SK-N-SH treated with all-trans-retinoic acid at 6 μM for 48 hours (cell line): Measurements from ENCODE around the gene PAX5.

Source experiments
- ATAC-seq: fragments of 200-7000 bp; cut with Tn5 transposase; 3 replicates; pipeline ENCODE4 v1.9.1; 2020; ENCODE audit warnings: mild to moderate bottlenecking, moderate library complexity
- ARNTL ChIP-seq: fragments of 450-650 bp; formaldehyde crosslinking; IDR thresholded peaks from 2 replicates; pipeline ENCODE4 v1.5.0; 2020; ENCODE audit warnings: low read depth, mild to moderate bottlenecking, moderate library complexity, borderline replicate concordance
- CSDC2 ChIP-seq: fragments of 250-450 bp; sonication (Bioruptor Pico); IDR thresholded peaks from 2 replicates; pipeline ENCODE4 v1.5.0; 2020; ENCODE audit warnings: mild to moderate bottlenecking, moderate library complexity
- ESRRG ChIP-seq: fragments of 250-450 bp; sonication (Bioruptor Pico); IDR thresholded peaks from 2 replicates; pipeline ENCODE4 v1.6.1; 2021; ENCODE audit warnings: mild to moderate bottlenecking
- GLIS3 ChIP-seq: fragments of 250-450 bp; sonication (Bioruptor Pico); IDR thresholded peaks from 2 replicates; pipeline ENCODE4 v1.5.0; 2020; ENCODE audit warnings: mild to moderate bottlenecking, moderate library complexity
- ISL1 ChIP-seq: fragments of 250-450 bp; sonication (Bioruptor Pico); IDR thresholded peaks from 2 replicates; pipeline ENCODE4 v2.1.2; 2022; ENCODE audit warnings: mild to moderate bottlenecking, moderate library complexity
- OSR1 ChIP-seq: fragments of 250-450 bp; sonication (Bioruptor Pico); IDR thresholded peaks from 2 replicates; pipeline ENCODE4 v1.8.0; 2022; ENCODE audit warnings: moderate library complexity, mild to moderate bottlenecking, inconsistent platforms
- PPARA ChIP-seq: fragments of 250-450 bp; sonication (Bioruptor Pico); IDR thresholded peaks from 2 replicates; pipeline ENCODE4 v1.5.0; 2020; ENCODE audit warnings: mild to moderate bottlenecking, borderline replicate concordance
- RARB ChIP-seq: fragments of 250-450 bp; sonication (Bioruptor Pico); IDR thresholded peaks from 2 replicates; pipeline ENCODE4 v1.8.0; 2021; ENCODE audit warnings: mild to moderate bottlenecking, moderate library complexity
- SNAI2 ChIP-seq: fragments of 250-450 bp; sonication (Bioruptor Pico); IDR thresholded peaks from 2 replicates; pipeline ENCODE4 v1.5.0; 2020; ENCODE audit warnings: mild to moderate bottlenecking, moderate library complexity
- TCF4 ChIP-seq: fragments of 250-450 bp; sonication (Bioruptor Pico); IDR thresholded peaks from 2 replicates; pipeline ENCODE4 v1.8.0; 2021; ENCODE audit warnings: mild to moderate bottlenecking, moderate library complexity, borderline replicate concordance
- TOX ChIP-seq: fragments of 250-450 bp; sonication (Bioruptor Pico); IDR thresholded peaks from 2 replicates; pipeline ENCODE4 v1.8.0; 2021; ENCODE audit warnings: mild to moderate bottlenecking, moderate library complexity, borderline replicate concordance
- ZFP3 ChIP-seq: fragments of 250-450 bp; sonication (Bioruptor Pico); IDR thresholded peaks from 2 replicates; pipeline ENCODE4 v1.5.0; 2020; ENCODE audit warnings: mild to moderate bottlenecking, moderate library complexity
- ZFP30 ChIP-seq: fragments of 450-650 bp; formaldehyde crosslinking; IDR thresholded peaks from 2 replicates; pipeline ENCODE4 v1.5.0; 2022; ENCODE audit warnings: mild to moderate bottlenecking, moderate library complexity
- ZNF565 ChIP-seq: fragments of 450-650 bp; formaldehyde crosslinking; conservative IDR thresholded peaks from 2 replicates; pipeline ENCODE4 v1.5.0; 2020; ENCODE audit warnings: low read depth, mild to moderate bottlenecking, moderate library complexity
- ZNF70 ChIP-seq: fragments of 450-650 bp; formaldehyde crosslinking; IDR thresholded peaks from 2 replicates; pipeline ENCODE4 v1.5.0; 2020; ENCODE audit warnings: mild to moderate bottlenecking, moderate library complexity
- ZNF8 ChIP-seq: fragments of 450-650 bp; formaldehyde crosslinking; IDR thresholded peaks from 2 replicates; pipeline ENCODE4 v1.5.0; 2020; ENCODE audit warnings: mild to moderate bottlenecking, moderate library complexity
- TF ChIP-seq, protein P1 (sequence below): fragments of 250-450 bp; sonication (Bioruptor Pico); IDR thresholded peaks from 2 replicates; pipeline ENCODE4 v1.5.1; 2021; ENCODE audit warnings: mild to moderate bottlenecking, moderate library complexity
- TF ChIP-seq, protein P2 (sequence below): fragments of 250-450 bp; sonication (Bioruptor Pico); IDR thresholded peaks from 2 replicates; pipeline ENCODE4 v1.8.0; 2020; ENCODE audit warnings: mild to moderate bottlenecking, moderate library complexity, borderline replicate concordance
- TF ChIP-seq, protein P3 (sequence below): fragments of 250-450 bp; sonication (Bioruptor Pico); IDR thresholded peaks from 2 replicates; pipeline ENCODE4 v1.8.0; 2021; ENCODE audit warnings: low read depth, mild to moderate bottlenecking, moderate library complexity, borderline replicate concordance
- TF ChIP-seq, protein P4 (sequence below): fragments of 250-450 bp; sonication (Bioruptor Pico); IDR thresholded peaks from 2 replicates; pipeline ENCODE4 v1.5.0; 2020; ENCODE audit warnings: mild to moderate bottlenecking, moderate library complexity

Gene PAX5

DNA sequence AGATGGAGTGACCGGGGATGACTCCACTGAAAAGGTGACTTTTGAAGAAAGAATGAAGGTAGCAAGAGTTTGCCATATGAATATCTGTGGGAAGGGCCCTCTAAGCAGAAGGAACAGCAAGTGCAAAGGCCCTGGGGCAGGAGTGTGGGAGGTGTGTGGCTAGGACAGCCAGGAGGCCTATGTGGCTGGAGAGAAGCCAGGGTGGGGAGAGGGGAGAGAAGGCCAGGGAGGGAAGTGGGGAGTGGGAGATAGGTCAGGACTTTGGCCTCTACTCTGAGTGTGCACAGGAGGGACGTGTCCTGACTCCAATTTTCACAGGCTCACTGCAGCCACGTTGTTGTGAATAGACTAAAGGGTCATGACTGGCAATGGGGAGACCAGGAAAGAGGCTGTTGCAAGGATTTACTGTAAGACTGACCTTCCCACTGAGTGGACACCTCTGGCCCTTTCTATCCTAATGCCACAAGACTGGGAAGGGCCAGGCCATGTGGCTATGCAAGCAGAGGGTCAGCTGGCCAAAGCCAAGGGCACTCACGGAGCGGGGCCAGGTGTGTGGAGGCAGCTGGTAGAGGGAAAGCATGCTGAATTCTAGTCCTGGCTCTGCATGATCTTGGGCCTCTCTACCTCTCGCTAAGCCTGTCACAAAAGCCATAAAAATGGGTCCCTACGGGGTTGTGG is 172.4 kb downstream of the PAX5 start:
- TF ChIP-seq ZFP3 (CRISPR knock-in tag) = no peak
- no peak for TF ChIP-seq ZNF8 (CRISPR knock-in tag)
- no peak for TF ChIP-seq ZNF565 (CRISPR knock-in tag)
- TF ChIP-seq OSR1 = no peak
- TF ChIP-seq ESRRG (CRISPR knock-in tag) = no peak
- TF ChIP-seq, protein P1, sequence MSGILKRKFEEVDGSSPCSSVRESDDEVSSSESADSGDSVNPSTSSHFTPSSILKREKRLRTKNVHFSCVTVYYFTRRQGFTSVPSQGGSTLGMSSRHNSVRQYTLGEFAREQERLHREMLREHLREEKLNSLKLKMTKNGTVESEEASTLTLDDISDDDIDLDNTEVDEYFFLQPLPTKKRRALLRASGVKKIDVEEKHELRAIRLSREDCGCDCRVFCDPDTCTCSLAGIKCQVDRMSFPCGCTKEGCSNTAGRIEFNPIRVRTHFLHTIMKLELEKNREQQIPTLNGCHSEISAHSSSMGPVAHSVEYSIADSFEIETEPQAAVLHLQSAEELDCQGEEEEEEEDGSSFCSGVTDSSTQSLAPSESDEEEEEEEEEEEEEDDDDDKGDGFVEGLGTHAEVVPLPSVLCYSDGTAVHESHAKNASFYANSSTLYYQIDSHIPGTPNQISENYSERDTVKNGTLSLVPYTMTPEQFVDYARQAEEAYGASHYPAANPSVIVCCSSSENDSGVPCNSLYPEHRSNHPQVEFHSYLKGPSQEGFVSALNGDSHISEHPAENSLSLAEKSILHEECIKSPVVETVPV = no peak
- TF ChIP-seq ZNF70 (CRISPR knock-in tag) = no peak
- TF ChIP-seq, protein P2, sequence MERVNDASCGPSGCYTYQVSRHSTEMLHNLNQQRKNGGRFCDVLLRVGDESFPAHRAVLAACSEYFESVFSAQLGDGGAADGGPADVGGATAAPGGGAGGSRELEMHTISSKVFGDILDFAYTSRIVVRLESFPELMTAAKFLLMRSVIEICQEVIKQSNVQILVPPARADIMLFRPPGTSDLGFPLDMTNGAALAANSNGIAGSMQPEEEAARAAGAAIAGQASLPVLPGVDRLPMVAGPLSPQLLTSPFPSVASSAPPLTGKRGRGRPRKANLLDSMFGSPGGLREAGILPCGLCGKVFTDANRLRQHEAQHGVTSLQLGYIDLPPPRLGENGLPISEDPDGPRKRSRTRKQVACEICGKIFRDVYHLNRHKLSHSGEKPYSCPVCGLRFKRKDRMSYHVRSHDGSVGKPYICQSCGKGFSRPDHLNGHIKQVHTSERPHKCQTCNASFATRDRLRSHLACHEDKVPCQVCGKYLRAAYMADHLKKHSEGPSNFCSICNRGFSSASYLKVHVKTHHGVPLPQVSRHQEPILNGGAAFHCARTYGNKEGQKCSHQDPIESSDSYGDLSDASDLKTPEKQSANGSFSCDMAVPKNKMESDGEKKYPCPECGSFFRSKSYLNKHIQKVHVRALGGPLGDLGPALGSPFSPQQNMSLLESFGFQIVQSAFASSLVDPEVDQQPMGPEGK (CRISPR knock-in tag) = no peak
- no peak for ATAC-seq

DNA sequence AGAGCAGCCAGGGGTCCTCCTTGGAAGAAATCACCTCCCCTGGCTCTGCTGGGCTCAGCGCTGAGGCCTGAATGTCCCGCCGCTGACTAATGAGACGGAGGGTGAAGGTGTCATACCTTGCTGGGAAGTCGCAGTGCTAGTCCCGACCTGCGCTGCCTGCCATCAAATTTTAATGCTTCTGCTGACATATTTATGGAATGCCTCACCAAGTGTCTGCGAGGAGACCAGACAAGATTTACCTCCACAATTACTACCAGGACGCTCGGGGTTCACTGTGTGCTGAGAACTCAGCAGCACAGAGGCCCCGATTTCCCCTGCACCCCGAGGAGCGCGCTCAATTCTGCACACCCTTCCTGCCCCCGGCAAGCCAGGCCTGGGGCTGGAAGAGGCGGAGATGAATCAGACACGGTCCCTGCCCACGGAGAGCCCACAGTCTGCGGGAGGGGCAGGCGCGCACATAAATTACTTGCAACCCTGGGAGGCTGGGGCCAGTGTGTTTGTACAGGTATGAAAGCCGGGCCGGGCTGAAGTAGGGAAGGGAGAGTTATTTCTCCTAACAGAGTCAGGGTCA is 175.2 kb downstream of the PAX5 start:
- no peak for ATAC-seq
- no peak for TF ChIP-seq TOX
- TF ChIP-seq SNAI2 (CRISPR knock-in tag) = no peak
- TF ChIP-seq GLIS3 (CRISPR knock-in tag) = no peak
- no peak for TF ChIP-seq PPARA
- no peak for TF ChIP-seq ZNF8 (CRISPR knock-in tag)
- TF ChIP-seq ZNF565 (CRISPR knock-in tag) = no peak
- no peak for TF ChIP-seq ESRRG (CRISPR knock-in tag)
- no peak for TF ChIP-seq OSR1
- no peak for TF ChIP-seq ZFP30 (CRISPR knock-in tag)
- TF ChIP-seq TCF4 = no peak
- no peak for TF ChIP-seq ARNTL (CRISPR knock-in tag)

DNA sequence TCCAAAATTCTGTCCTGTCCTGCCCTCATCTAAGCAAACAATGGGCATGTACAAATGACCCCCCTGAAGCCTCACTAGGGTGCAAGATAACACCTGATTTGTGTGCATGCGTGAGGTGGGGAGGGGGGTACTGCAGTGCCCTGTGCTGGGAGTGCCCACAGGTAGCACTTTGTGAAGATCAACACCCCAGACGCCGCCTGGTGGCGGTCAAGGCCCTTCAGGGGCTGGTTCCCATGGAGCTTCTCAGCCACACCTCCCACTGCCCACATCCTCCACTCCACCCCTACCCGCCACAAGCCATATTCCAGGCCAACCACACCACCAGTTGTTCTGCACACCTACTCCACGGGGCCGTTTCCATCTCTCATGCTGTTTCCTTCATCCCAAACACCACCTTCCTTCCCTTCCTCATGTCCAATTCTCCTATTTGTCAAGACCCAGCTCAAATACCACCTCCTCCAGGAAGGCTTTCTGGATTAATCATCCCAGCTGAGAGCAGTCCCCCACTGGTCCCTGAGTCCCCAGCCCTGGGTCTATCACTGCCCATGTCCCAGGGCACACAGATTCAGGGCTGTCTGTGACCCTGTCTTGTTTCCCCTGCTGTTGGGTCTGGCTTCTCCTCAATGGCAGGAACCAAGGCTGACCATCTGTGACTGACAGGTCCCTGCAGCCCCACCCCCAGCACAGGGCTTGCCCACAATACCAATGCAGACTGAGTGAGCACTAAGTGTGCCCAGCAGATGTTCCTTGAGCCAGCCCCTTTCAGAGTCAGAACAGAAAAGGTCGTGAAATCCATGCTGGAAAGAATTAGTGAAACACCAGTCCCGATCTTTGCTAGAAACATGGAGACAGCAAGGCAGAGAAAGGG is 178.4 kb downstream of the PAX5 start:
- no peak for ATAC-seq
- no peak for TF ChIP-seq ISL1 (CRISPR knock-in tag)
- TF ChIP-seq RARB (CRISPR knock-in tag) = no peak
- TF ChIP-seq GLIS3 (CRISPR knock-in tag) = no peak
- no peak for TF ChIP-seq SNAI2 (CRISPR knock-in tag)
- no peak for TF ChIP-seq ZNF70 (CRISPR knock-in tag)

DNA sequence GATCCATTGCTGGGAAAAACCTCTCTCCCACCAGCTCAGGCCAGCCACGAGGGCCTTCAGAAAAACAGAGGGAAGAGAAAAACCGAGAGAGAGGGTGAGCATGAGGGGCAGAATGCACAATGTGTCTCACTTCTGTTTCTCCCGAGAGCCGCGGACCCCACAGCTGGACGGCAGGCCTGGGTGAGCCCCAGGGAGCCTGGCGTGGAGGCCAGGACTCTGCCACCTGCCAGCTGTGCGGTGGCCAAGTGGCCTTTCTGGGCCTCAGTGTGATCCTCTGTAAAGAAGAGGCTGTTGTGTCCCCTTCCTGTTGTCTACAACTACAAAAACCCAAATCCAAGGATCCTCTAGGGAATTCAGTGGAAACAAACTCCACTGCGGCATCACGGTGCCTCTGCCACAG is 179.3 kb downstream of the PAX5 start:
- TF ChIP-seq CSDC2 (CRISPR knock-in tag) (no peak), ESRRG (CRISPR knock-in tag) (no peak), SNAI2 (CRISPR knock-in tag) (no peak), TOX (no peak), TCF4 (no peak), ZNF8 (CRISPR knock-in tag) (no peak)
- TF ChIP-seq, protein P1 = no peak
- TF ChIP-seq, protein P3, sequence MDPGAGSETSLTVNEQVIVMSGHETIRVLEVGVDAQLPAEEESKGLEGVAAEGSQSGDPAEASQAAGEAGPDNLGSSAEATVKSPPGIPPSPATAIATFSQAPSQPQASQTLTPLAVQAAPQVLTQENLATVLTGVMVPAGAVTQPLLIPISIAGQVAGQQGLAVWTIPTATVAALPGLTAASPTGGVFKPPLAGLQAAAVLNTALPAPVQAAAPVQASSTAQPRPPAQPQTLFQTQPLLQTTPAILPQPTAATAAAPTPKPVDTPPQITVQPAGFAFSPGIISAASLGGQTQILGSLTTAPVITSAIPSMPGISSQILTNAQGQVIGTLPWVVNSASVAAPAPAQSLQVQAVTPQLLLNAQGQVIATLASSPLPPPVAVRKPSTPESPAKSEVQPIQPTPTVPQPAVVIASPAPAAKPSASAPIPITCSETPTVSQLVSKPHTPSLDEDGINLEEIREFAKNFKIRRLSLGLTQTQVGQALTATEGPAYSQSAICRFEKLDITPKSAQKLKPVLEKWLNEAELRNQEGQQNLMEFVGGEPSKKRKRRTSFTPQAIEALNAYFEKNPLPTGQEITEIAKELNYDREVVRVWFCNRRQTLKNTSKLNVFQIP (CRISPR knock-in tag) = no peak
- TF ChIP-seq, protein P4, sequence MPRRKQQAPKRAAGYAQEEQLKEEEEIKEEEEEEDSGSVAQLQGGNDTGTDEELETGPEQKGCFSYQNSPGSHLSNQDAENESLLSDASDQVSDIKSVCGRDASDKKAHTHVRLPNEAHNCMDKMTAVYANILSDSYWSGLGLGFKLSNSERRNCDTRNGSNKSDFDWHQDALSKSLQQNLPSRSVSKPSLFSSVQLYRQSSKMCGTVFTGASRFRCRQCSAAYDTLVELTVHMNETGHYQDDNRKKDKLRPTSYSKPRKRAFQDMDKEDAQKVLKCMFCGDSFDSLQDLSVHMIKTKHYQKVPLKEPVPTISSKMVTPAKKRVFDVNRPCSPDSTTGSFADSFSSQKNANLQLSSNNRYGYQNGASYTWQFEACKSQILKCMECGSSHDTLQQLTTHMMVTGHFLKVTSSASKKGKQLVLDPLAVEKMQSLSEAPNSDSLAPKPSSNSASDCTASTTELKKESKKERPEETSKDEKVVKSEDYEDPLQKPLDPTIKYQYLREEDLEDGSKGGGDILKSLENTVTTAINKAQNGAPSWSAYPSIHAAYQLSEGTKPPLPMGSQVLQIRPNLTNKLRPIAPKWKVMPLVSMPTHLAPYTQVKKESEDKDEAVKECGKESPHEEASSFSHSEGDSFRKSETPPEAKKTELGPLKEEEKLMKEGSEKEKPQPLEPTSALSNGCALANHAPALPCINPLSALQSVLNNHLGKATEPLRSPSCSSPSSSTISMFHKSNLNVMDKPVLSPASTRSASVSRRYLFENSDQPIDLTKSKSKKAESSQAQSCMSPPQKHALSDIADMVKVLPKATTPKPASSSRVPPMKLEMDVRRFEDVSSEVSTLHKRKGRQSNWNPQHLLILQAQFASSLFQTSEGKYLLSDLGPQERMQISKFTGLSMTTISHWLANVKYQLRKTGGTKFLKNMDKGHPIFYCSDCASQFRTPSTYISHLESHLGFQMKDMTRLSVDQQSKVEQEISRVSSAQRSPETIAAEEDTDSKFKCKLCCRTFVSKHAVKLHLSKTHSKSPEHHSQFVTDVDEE (CRISPR knock-in tag) = no peak
- TF ChIP-seq, all 23 proteins: peak for 0
- ATAC-seq = no peak
